Stomach (tissue), 4 donors: ENCODE measurements around the gene GSTM5.

Source experiments
- CTCF ChIP-seq, 7 experiments: fragments of 450-650 bp in 4 of 7; fragments of 200-600 bp in 3 of 7; sonication (generic) in 3 of 7; IDR thresholded peaks; one replicate each; pipeline ENCODE4 v1.5.1; 2016 to 2019; ENCODE audit warnings: antibody characterized with exemption in 7 of 7, control low read depth in 2 of 7, mild to moderate bottlenecking in 1 of 7
- EP300 ChIP-seq: sonication (generic); formaldehyde crosslinking; IDR thresholded peaks from one replicate; pipeline ENCODE4 v1.6.1; 2017; ENCODE audit warnings: antibody characterized with exemption
- POLR2A ChIP-seq, 4 donors: fragments of 450-650 bp; IDR thresholded peaks; one replicate each; pipeline ENCODE4 v1.6.1; 2016; ENCODE audit warnings: antibody characterized with exemption in 4 of 4, control low read depth in 2 of 4, mild to moderate bottlenecking in 1 of 4, moderate library complexity in 1 of 4
- POLR2AphosphoS5 ChIP-seq, 3 donors: sonication (generic); formaldehyde crosslinking; IDR thresholded peaks; one replicate each; pipeline ENCODE4 v1.6.1; 2016; ENCODE audit warnings: antibody characterized with exemption in 3 of 3

- TF ChIP-seq CTCF (IDR thresholded peaks at IDR 0.05) (no peak), POLR2AphosphoS5 (IDR thresholded peaks at IDR 0.05) (no peak), POLR2A (IDR thresholded peaks at IDR 0.05) (no peak), EP300 (no peak)
These were observed 7.3 kb downstream of the GSTM5 start for GRCh38 chr1:109719337-109719837.
